Measurements from ENCODE around the gene RETREG1. TPM values are rescaled to one million over a fixed set of nuclear protein-coding genes. Genes with fewer than 3 reads are reported as not detected.

Gene RETREG1
- total and polyA plus RNA-seq, 2 of the 13 experiments (the other 11 are each of a cell fraction or from before 2014, with no cell fraction given): 0.07 TPM; not detected in 1

DNA sequence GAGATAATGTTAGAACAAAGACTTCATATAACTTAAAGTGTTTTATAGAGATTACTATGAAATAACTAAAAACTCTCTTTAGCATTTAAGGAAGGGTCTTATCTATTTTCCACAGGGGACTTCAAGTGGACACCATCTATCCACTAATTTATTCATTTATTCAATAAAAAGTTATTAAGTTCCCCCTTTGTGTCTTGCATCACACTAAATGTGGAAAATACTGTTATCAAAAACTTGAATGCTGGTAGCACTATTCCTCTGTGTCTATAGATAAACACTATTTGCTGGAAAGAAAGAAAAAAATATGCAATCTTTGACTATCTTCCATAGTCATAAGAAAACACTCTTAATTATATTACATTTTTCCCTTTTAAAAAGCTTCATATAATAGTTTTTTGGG is 131.1 kb downstream of the RETREG1 start:
- TF ChIP-seq NR2F2 (IDR thresholded peaks at IDR 0.05; ENCODE audit: borderline replicate concordance, low read depth): no peak
- TF ChIP-seq ZNF607 (CRISPR knock-in tag; IDR thresholded peaks at IDR 0.05; ENCODE audit: borderline replicate concordance): no peak
- no peak for TF ChIP-seq SP1 (IDR thresholded peaks at IDR 0.05)
- no peak for TF ChIP-seq SP1 (CRISPR knock-in tag; IDR thresholded peaks at IDR 0.05)
- no peak for TF ChIP-seq ETV6 (CRISPR knock-in tag; conservative IDR thresholded peaks at IDR 0.05)
- no peak for TF ChIP-seq HNRNPK (IDR thresholded peaks at IDR 0.05; ENCODE audit: low read depth, low read length, poor library complexity, severe bottlenecking)
- no peak for TF ChIP-seq MIER3 (CRISPR knock-in tag; IDR thresholded peaks at IDR 0.05; ENCODE audit: borderline replicate concordance)
- TF ChIP-seq, protein P1, sequence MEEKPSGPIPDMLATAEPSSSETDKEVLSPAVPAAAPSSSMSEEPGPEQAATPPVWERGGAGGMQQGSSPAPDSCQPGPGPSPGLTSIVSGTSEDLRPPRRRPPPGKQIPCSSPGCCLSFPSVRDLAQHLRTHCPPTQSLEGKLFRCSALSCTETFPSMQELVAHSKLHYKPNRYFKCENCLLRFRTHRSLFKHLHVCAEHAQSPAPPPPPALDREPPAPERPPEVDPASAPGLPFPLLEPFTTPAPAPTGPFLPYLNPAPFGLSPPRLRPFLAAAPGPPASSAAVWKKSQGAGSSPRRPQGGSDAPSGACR (CRISPR knock-in tag; IDR thresholded peaks at IDR 0.05): no peak
- TF ChIP-seq, protein P2, sequence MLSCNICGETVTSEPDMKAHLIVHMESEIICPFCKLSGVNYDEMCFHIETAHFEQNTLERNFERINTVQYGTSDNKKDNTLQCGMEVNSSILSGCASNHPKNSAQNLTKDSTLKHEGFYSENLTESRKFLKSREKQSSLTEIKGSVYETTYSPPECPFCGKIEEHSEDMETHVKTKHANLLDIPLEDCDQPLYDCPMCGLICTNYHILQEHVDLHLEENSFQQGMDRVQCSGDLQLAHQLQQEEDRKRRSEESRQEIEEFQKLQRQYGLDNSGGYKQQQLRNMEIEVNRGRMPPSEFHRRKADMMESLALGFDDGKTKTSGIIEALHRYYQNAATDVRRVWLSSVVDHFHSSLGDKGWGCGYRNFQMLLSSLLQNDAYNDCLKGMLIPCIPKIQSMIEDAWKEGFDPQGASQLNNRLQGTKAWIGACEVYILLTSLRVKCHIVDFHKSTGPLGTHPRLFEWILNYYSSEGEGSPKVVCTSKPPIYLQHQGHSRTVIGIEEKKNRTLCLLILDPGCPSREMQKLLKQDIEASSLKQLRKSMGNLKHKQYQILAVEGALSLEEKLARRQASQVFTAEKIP (CRISPR knock-in tag; IDR thresholded peaks at IDR 0.05; ENCODE audit: borderline replicate concordance): no peak
- FAIRE-seq (no peak), ATAC-seq (no peak), DNase-seq (ENCODE audit: low spot score) (no peak)
- Histone ChIP-seq H3K9ac (ENCODE audit: insufficient read depth, low read depth, low read length) (no peak overlapping the region), H3K27me3 (ENCODE audit: control insufficient read depth in 1 of 2, insufficient read depth in 2 of 2, low read length in 2 of 2) (no peaks in the 10 kb centered on the region), H3K4me2 (ENCODE audit: low read depth, low read length) (no peak overlapping the region), H3K4me1 (ENCODE audit: insufficient read depth, low read length) (no peaks in the 10 kb centered on the region), H3K27ac (ENCODE audit: extremely low read length, insufficient read depth, low read length) (no peak overlapping the region), H4K20me1 (ENCODE audit: insufficient read depth, low read length) (no peaks in the 10 kb centered on the region), H3K9me3 (ENCODE audit: low read length) (no peaks in the 10 kb centered on the region), H2AFZ (ENCODE audit: low read length) (no peak overlapping the region), H3K36me3 (replicated peaks in 1 of 2; ENCODE audit: control insufficient read depth in 1 of 2, insufficient read depth in 2 of 2, low read length in 2 of 2) (no peaks in the 10 kb centered on the region), H3K79me2 (ENCODE audit: insufficient read depth, low read length) (no peaks in the 10 kb centered on the region), H3K4me3 (replicated peaks in 1 of 3; ENCODE audit: insufficient read depth in 1 of 3, low read depth in 2 of 3, low read length in 3 of 3) (no peak overlapping the region)
- intact Hi-C loops (cut with micrococcal nuclease; ENCODE audit: unreplicated experiment): no loop called here
- BruUV-seq (replicated peaks): no TSS peak
- ChIA-PET POLR2A (no interaction called here), CTCF (ENCODE audit: low intra/inter-chr PET ratio, low total read pairs) (no interaction called here)
- in situ Hi-C loops (cut with HindIII; ENCODE audit: extremely low pct_ligation_motif_present, low pct_unique_long_range_greater_than_20kb): loop anchor here (5.0 to 10.0 kb wide), 2 partner anchors 67 to 179 kb away; no protein-coding TSS in a partner anchor

Data from HepG2 (cell line).